HepG2 (cell line): ENCODE measurements around the gene CYTH1.

Experiments used
- CEBPB ChIP-seq: IDR thresholded peaks from 2 replicates; pipeline ENCODE4 v1.6.1; 2011; ENCODE audit warnings: low read depth, low read length, improper control_type of control experiment, borderline replicate concordance
- DR1 ChIP-seq: sonication (generic); formaldehyde crosslinking; IDR thresholded peaks from 2 replicates; pipeline ENCODE4 v1.8.0; 2021; ENCODE audit warnings: mild to moderate bottlenecking, missing genetic modification reagents, inconsistent platforms
- EZH2 ChIP-seq: conservative IDR thresholded peaks from 2 replicates; pipeline ENCODE4 v1.6.1; 2012; ENCODE audit warnings: mild to moderate bottlenecking, low read depth, low read length, moderate library complexity
- HDAC1 ChIP-seq: sonication (generic); formaldehyde crosslinking; IDR thresholded peaks from 2 replicates; pipeline ENCODE4 v1.5.1; 2020; ENCODE audit warnings: mild to moderate bottlenecking, missing genetic modification reagents
- KDM3A ChIP-seq: IDR thresholded peaks from 2 replicates; pipeline ENCODE4 v1.6.1; 2018; ENCODE audit warnings: low read depth, missing compliant biosample characterization
- RELA ChIP-seq: sonication (generic); formaldehyde crosslinking; IDR thresholded peaks from 2 replicates; pipeline ENCODE4 v1.4.0; 2020; ENCODE audit warnings: missing genetic modification reagents
- TAF15 ChIP-seq: fragments of 200-400 bp; formaldehyde crosslinking; IDR thresholded peaks from one replicate; pipeline ENCODE4 v1.6.1; 2018; ENCODE audit warnings: mild to moderate bottlenecking, low read depth, low read length; ENCODE audit not compliant: poor library complexity, severe bottlenecking
- ZFP41 ChIP-seq: sonication (generic); formaldehyde crosslinking; IDR thresholded peaks from 2 replicates; pipeline ENCODE4 v1.4.0; 2020; ENCODE audit warnings: mild to moderate bottlenecking, missing genetic modification reagents, borderline replicate concordance
- ZNF3 ChIP-seq: IDR thresholded peaks from 2 replicates; pipeline ENCODE4 v1.7.0; 2017; ENCODE audit warnings: inconsistent platforms
- ZNF792 ChIP-seq: IDR thresholded peaks from 2 replicates; pipeline ENCODE4 v1.6.1; 2016

- no peak for TF ChIP-seq CEBPB
- no peak for TF ChIP-seq DR1 (CRISPR knock-in tag)
- no peak for TF ChIP-seq HDAC1 (CRISPR knock-in tag)
- no peak for TF ChIP-seq ZNF792 (CRISPR knock-in tag)
- no peak for TF ChIP-seq ZFP41 (CRISPR knock-in tag)
- no peak for TF ChIP-seq RELA (CRISPR knock-in tag)
- no peak for TF ChIP-seq KDM3A
- no peak for TF ChIP-seq TAF15
- no peak for TF ChIP-seq EZH2
- no peak for TF ChIP-seq ZNF3
Observed at GRCh38 chr17:78781893-78782304, at the start of gene CYTH1.
